ENCODE measurements around the gene CHRNA3.

CHRNA3 gene

GRCh38 chr15:78630886-78631633, 10.3 kb upstream of the CHRNA3 start (continued):
- TF ChIP-seq HOXA7 (CRISPR knock-in tag; IDR thresholded peaks at IDR 0.05; ENCODE audit: borderline replicate concordance) (no peak), ZNF404 (tag by site-specific recombination; IDR thresholded peaks at IDR 0.05) (no peak), ZNF521 (tag by site-specific recombination; IDR thresholded peaks at IDR 0.05) (no peak)

- Histone ChIP-seq H3K27ac (ENCODE audit: extremely low read depth, low read depth, low read length) (no peak overlapping the region), H3K4me3 (ENCODE audit: low read depth, low read length) (no peak overlapping the region), H3K4me1 (ENCODE audit: control insufficient read depth, insufficient read depth, low read length) (no peaks in the 10 kb centered on the region), H3K9me3 (ENCODE audit: control insufficient read depth, insufficient read depth, low read depth, low read length) (no peaks in the 10 kb centered on the region), H3K36me3 (ENCODE audit: control insufficient read depth in 2 of 2, insufficient read depth in 1 of 2, low read length in 2 of 2) (no peaks in the 10 kb centered on the region)
- TF ChIP-seq ZNF580 (tag by site-specific recombination; IDR thresholded peaks at IDR 0.05) (no peak), ZNF623 (tag by site-specific recombination; IDR thresholded peaks at IDR 0.05) (no peak), ZNF292 (tag by site-specific recombination; IDR thresholded peaks at IDR 0.05; ENCODE audit: borderline replicate concordance, low read depth) (no peak), ZNF114 (tag by site-specific recombination; IDR thresholded peaks at IDR 0.05) (no peak), REST (tag by site-specific recombination; IDR thresholded peaks at IDR 0.05) (no peak), BCL6B (tag by site-specific recombination; IDR thresholded peaks at IDR 0.05) (no peak), ZNF704 (tag by site-specific recombination; IDR thresholded peaks at IDR 0.05) (no peak), REPIN1 (tag by site-specific recombination; IDR thresholded peaks at IDR 0.05; ENCODE audit: low read depth) (no peak), ZNF561 (tag by site-specific recombination; IDR thresholded peaks at IDR 0.05; ENCODE audit: borderline replicate concordance) (no peak), ZNF311 (tag by site-specific recombination; IDR thresholded peaks at IDR 0.05; ENCODE audit: borderline replicate concordance) (no peak), TSHZ1 (tag by site-specific recombination; IDR thresholded peaks at IDR 0.05; ENCODE audit: borderline replicate concordance) (no peak), ZNF777 (tag by site-specific recombination; IDR thresholded peaks at IDR 0.05; ENCODE audit: borderline replicate concordance) (no peak)
- POLR2A ChIA-PET = no interaction called here
- CTCF ChIA-PET = interaction anchor here (0.9 to 2.6 kb wide), 3 partner anchors 10 to 79 kb away, joined by 3 to 11 read pairs (median 4); no protein-coding TSS in a partner anchor
Measured at GRCh38 chr15:78629716-78630065, 8.9 kb upstream of the CHRNA3 start.
